SK-N-MC (cell line): Measurements from ENCODE around the gene WDR35.
"Not testable (repeated sequence)": the region's sequence is repeated elsewhere in the genome, so short reads cannot be mapped to it uniquely, and the experiment has no call there.

Experiments used
- DNase-seq: peaks from one replicate; pipeline ENCODE4 v3.0.0-alpha.2; 2011; ENCODE audit warnings: low read depth, low spot score
- H3K27ac ChIP-seq: fragments of 200-600 bp; sonication (generic); 2 replicates; pipeline ENCODE4 v1.5.1; 2016; ENCODE audit warnings: mixed run types
- H3K36me3 ChIP-seq: fragments of 200-600 bp; sonication (generic); 2 replicates; pipeline ENCODE4 v1.6.1; 2017; ENCODE audit warnings: antibody characterized with exemption, low read length, mixed read lengths; ENCODE audit not compliant: insufficient read depth
- H3K4me3 ChIP-seq: fragments of 200-600 bp; sonication (generic); 2 replicates; pipeline ENCODE4 v1.5.1; 2016
- H3K9ac ChIP-seq: fragments of 200-600 bp; sonication (generic); 2 replicates; pipeline ENCODE4 v1.8.0; 2017; ENCODE audit warnings: mixed run types, mixed read lengths; ENCODE audit not compliant: insufficient read length
- H3K9me3 ChIP-seq: fragments of 200-600 bp; sonication (generic); 2 replicates; pipeline ENCODE4 v1.6.1; 2017; ENCODE audit warnings: low read depth, mild to moderate bottlenecking, antibody characterized with exemption, low read length, moderate library complexity, mixed read lengths
- EZH2 ChIP-seq: fragments of 200-600 bp; sonication (generic); IDR thresholded peaks from one replicate; pipeline ENCODE4 v1.6.1; 2017; ENCODE audit warnings: antibody characterized with exemption
- FOXP2 ChIP-seq: optimal IDR thresholded peaks from 2 replicates; pipeline ENCODE3; 2011; ENCODE audit warnings: mild to moderate bottlenecking, moderate library complexity; ENCODE audit not compliant: insufficient read depth; ENCODE audit errors: extremely low read length, control extremely low read depth
- POLR2AphosphoS5 ChIP-seq: IDR thresholded peaks from 2 replicates; pipeline ENCODE4 v1.6.1; 2012; ENCODE audit warnings: mild to moderate bottlenecking, low read depth, low read length, borderline replicate concordance

Gene WDR35

GRCh38 chr2:19886261-19886660, 103.6 kb downstream of the WDR35 start:
- Histone ChIP-seq H3K9ac (no peak overlapping the region), H3K36me3 (no peaks in the 10 kb centered on the region), H3K4me3 (no peak overlapping the region), H3K27ac (no peak overlapping the region), H3K9me3 (no peaks in the 10 kb centered on the region)
- TF ChIP-seq FOXP2, result no peak
- no peak for TF ChIP-seq POLR2AphosphoS5
- no peak for TF ChIP-seq EZH2
- DNase-seq, result no peak

GRCh38 chr2:19885791-19886190, 104.1 kb downstream of the WDR35 start:
- no peak for DNase-seq

GRCh38 chr2:19883971-19884720, 105.8 kb downstream of the WDR35 start:
- H3K36me3 ChIP-seq, result no peaks in the 10 kb centered on the region
- H3K9ac ChIP-seq, result no peak overlapping the region
- no peaks in the 10 kb centered on the region for H3K9me3 ChIP-seq
- no peak for TF ChIP-seq EZH2
- TF ChIP-seq FOXP2, result no peak
- no peak for TF ChIP-seq POLR2AphosphoS5
- H3K27ac ChIP-seq, result no peak overlapping the region
- DNase-seq, result no peak
- no peak overlapping the region for H3K4me3 ChIP-seq

More at GRCh38 chr2:19885791-19886190, 104.1 kb downstream of the WDR35 start:
- no peaks in the 10 kb centered on the region for H3K9me3 ChIP-seq
- no peak for TF ChIP-seq POLR2AphosphoS5
- H3K36me3 ChIP-seq, result no peaks in the 10 kb centered on the region
- H3K9ac ChIP-seq, result no peak overlapping the region
- H3K27ac ChIP-seq, result no peak overlapping the region
- no peak overlapping the region for H3K4me3 ChIP-seq

GRCh38 chr2:19883486-19883885, 106.4 kb downstream of the WDR35 start:
- H3K27ac ChIP-seq, result no peak overlapping the region
- DNase-seq, result no peak
- H3K36me3 ChIP-seq, result no peaks in the 10 kb centered on the region
- H3K4me3 ChIP-seq, result no peak overlapping the region
- no peaks in the 10 kb centered on the region for H3K9me3 ChIP-seq
- H3K9ac ChIP-seq, result no peak overlapping the region
- TF ChIP-seq FOXP2, result no peak
- TF ChIP-seq EZH2, result no peak
- no peak for TF ChIP-seq POLR2AphosphoS5

- TF ChIP-seq FOXP2 (no peak), EZH2 (no peak), POLR2AphosphoS5 (no peak)
- no peak overlapping the region for H3K27ac ChIP-seq
- no peak overlapping the region for H3K9ac ChIP-seq
- DNase-seq, result no peak
- no peak overlapping the region for H3K4me3 ChIP-seq
- H3K36me3 ChIP-seq, result no peaks in the 10 kb centered on the region
- no peaks in the 10 kb centered on the region for H3K9me3 ChIP-seq
Measured at GRCh38 chr2:19882286-19882685, 107.6 kb downstream of the WDR35 start.

- Histone ChIP-seq H3K36me3 (no peaks in the 10 kb centered on the region), H3K9me3 (no peaks in the 10 kb centered on the region), H3K4me3 (no peak overlapping the region), H3K9ac (no peak overlapping the region), H3K27ac (no peak overlapping the region)
- no peak for TF ChIP-seq EZH2
- TF ChIP-seq POLR2AphosphoS5, result no peak
- TF ChIP-seq FOXP2, result no peak
- DNase-seq, result no peak
Measured at GRCh38 chr2:19881908-19882265, 108.0 kb downstream of the WDR35 start.

- Histone ChIP-seq H3K27ac (no peak overlapping the region), H3K9me3 (no peaks in the 10 kb centered on the region), H3K9ac (no peak overlapping the region), H3K36me3 (no peaks in the 10 kb centered on the region), H3K4me3 (no peak overlapping the region)
- TF ChIP-seq POLR2AphosphoS5, result no peak
- TF ChIP-seq FOXP2, result no peak
- no peak for TF ChIP-seq EZH2
- no peak for DNase-seq
Measured at GRCh38 chr2:19881221-19881907, 108.5 kb downstream of the WDR35 start.

- not testable (repeated sequence) for H3K9ac ChIP-seq, H3K27ac ChIP-seq, H3K9me3 ChIP-seq, DNase-seq, H3K36me3 ChIP-seq, H3K4me3 ChIP-seq
Measured at GRCh38 chr2:19880191-19880590, 109.7 kb downstream of the WDR35 start.

GRCh38 chr2:19879120-19879519, 110.8 kb downstream of the WDR35 start:
- Histone ChIP-seq H3K27ac (no peak overlapping the region), H3K4me3 (no peak overlapping the region), H3K36me3 (no peaks in the 10 kb centered on the region), H3K9me3 (no peaks in the 10 kb centered on the region), H3K9ac (no peak overlapping the region)
- DNase-seq, result no peak
- TF ChIP-seq FOXP2 (no peak), POLR2AphosphoS5 (no peak), EZH2 (no peak)
